IPS DF 19.7 (cell line): Measurements from ENCODE around the gene OR6P1.
A peak's percentile ranks its signal among the peaks of the same experiment; 100 is the strongest.

Experiments used
- DNase-seq: peaks from one replicate; pipeline ENCODE4 v3.0.0-alpha.2; 2013; ENCODE audit warnings: low read depth, low spot score

Gene OR6P1, protein sequence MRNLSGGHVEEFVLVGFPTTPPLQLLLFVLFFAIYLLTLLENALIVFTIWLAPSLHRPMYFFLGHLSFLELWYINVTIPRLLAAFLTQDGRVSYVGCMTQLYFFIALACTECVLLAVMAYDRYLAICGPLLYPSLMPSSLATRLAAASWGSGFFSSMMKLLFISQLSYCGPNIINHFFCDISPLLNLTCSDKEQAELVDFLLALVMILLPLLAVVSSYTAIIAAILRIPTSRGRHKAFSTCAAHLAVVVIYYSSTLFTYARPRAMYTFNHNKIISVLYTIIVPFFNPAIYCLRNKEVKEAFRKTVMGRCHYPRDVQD

DNA sequence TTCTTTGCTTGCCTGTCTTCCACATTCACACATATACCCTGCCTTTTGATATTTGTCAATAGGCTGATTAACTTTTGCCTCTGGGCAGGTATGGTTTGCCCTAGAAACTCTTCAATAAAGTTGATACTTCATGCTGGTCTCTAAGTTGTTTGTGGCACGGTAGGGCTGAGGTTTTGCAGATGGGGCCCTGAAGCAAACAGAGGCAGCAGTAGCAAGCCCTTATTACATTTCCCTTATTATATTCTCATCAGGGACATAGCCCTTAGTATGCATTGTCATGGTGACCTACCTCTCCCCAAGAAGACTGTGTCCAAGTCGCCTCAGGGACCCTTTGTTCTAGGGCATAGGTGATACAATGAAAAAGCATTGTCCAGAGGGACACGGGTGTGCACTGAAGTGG lies at the start of gene OR6P1:
OR6P1 (minus strand) TSS at position 101 of the 400 bp plus-strand sequence. CDS start 6,976 bp downstream, outside the sequence.
- no peak for DNase-seq

DNA sequence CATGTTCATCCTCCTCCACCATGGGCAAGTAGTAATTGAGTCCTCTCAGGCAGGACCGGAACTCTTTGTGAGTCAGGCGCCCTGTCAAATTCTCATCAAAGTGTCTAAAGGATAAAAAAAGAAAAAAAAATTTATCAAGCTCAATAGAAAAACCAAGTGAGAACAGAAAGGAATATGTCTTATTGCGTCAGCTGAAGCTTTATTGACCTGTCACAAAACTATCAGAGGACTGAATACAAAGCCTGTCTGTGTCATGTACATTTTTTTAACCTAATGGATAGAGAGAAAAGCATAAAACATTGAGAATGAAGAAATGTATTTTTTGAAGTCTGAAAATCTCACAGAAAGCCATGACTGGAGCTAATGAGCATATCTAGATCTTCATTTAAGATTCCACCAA lies 43.4 kb upstream of the OR6P1 start:
- DNase-seq: no peak

DNA sequence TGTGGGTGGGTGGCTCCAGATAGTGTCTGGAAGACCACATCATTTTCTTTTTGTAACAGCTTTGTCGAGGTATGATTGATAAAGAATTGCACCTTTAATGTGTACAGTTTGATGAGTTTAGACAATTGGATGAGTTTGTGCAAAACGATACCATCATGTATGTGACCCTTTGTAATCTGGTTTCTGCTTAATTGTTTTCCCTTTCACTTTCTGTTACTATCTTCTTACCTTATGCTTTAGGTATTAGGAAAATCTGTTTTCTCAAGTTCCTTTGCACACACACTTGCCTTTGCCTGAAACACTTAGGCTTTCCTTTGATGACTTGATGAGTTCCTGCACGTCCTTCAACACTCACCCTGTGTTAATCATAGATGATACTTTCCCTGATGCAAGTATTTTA lies 41.5 kb upstream of the OR6P1 start:
- DNase-seq: no peak

DNA sequence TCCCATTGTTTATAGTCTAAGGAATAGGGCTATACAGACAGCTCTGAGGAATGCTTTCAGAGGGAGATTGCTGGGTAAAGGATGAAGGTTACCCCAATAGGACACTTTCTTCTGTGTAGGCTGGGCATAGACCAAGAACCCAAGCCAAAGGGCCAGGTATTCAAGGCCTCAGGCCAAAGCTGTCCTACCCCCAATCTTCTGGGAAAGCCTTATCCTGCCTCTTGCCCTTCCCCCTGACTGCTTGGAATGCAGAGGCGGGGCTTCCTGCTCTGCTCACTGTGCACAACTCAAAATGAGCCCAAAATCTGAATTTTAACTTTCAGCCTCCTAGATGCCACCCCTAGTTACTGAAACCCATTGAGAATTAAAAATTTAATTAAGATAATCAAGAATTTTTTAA lies 36.9 kb upstream of the OR6P1 start:
- no peak for DNase-seq

DNA sequence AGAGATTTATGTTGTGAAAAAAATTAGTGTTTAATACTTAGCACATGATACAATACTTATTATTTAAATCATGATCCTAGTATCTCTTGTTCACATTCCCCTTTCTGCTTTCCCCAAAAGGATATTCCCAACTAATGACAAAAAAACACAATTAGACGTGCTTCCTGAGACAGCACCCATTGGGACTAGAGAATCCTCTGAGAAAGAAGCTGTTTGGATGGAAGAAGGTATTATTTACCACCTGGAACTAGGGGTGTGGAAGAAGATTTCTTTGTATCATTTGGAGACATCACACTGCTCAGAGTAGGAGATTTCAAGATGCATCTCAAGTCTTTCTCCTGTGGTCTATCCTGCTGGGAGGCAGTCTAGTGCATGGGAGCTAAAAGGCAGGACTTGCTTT lies 34.6 kb upstream of the OR6P1 start, which contains the start of gene OR10Z1:
OR10Z1 (plus strand) TSS at position 301 of the 400 bp plus-strand sequence. CDS start 1,171 bp downstream, outside the sequence.
- no peak for DNase-seq

DNA sequence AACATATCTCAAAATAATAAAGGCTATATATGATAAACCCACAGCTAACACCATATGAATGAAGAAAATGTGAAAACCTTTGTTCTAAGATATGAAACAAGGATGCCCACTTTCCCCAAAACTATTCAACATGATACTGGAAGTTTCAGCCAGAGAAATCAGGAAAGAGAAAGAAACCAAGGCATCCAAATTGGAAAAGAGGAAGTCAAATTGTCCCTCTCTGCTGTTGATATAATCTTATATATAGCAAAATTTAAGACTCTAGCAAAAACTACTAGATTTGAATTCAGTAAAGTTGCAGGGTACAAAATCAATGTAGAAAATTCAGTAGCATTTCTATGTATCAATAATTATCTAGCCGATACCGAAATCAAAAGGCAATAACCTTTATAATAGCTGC lies 30.4 kb upstream of the OR6P1 start:
- no peak for DNase-seq

DNA sequence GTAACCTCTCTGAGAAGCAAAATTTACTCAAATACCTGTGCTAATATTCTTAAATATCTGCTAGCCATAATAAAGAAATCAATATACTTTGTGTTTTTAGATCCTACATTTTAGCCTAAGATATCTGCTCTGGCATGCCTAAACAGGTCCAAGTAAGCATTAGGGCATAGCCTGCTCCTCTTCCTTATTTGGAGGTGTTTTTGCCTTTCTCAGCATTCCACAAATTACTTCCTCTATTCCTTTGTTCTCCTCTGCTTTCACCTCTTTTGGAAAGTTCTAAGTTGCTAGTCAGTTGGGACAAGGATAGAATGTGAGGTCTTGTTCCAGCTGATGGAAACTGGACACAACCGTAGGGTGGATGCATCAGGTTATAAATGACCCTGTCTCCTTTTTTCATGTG lies 16.6 kb upstream of the OR6P1 start:
- no peak for DNase-seq

DNA sequence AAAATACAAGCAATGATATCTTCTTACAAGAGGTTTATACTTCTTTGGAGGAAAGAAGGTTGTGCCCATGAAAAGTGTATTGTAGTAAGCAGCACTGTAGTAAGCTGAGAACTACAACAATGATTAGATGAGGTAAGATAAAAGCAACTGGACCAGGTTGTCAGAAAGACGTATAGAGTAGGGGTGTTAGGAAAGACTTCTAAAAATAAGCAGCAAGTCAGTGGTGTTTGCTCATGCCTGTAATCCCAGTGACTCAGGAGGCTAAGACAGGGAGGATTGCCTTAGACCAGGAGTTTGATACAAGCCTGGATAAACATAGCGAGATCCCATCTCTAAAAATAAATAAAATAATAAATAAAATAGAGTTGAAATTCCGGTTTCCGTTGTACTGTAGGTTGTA lies 13.6 kb upstream of the OR6P1 start:
- DNase-seq: no peak

DNA sequence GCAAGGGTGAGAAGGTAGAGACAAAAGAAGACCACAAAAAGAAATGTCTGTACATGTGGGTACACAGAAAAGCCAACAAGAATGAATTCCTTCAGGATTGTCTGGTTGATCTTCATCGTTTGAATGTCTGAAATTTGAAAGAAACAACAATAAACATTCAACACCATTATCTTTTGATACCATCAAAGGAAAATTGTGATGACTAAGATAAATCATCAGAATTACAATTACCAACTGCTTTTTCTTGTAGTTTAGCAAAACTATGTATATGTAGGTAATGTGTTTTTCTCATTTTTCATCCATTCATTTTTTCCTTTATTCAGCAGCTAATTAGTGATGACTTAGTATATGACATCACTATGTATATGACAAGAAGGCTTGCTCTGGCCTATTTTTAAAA lies 9.4 kb upstream of the OR6P1 start, which contains the start of gene OR10X1:
OR10X1 (minus strand) TSS at position 167 of the 400 bp plus-strand sequence; CDS start at position 167, 0 bp downstream.
- no peak for DNase-seq

DNA sequence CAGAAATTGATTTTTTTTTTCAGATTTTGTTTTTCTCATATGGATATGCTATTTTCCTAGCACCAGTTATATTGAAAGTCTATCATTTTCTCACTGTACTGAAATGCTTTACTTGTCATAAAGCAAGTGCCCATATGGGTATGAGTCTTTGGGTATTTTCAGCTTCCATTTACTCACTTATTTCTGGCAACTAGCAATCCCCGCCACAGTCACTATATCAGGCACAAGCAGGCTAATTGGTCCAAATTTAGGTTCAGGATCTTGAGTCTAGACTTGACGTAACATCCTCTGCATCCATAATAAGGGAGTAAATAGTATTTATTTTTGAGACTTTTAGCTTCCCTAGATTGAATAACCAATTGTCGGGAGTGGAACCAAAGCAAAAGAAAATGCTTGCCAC lies 7.2 kb upstream of the OR6P1 start:
- DNase-seq: no peak

DNA sequence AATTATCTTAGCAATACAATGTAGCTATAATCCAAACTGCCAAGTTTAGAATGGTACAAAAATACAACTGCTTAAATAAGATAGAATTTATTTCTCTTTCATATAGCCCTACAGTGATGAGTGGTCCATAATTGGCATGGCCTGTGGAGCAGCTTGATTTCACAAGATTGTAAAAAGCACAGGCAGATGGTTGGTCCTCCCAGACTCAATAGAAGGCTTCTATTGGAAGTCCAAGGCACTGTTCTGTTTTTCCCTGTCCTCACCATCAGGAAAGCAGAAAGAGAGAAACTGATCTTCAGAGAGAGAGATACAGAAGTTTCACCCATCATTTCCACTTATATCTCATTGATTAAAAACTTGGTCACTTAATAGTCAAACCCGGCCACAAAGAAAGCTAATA lies 1.8 kb upstream of the OR6P1 start:
- DNase-seq: no peak

DNA sequence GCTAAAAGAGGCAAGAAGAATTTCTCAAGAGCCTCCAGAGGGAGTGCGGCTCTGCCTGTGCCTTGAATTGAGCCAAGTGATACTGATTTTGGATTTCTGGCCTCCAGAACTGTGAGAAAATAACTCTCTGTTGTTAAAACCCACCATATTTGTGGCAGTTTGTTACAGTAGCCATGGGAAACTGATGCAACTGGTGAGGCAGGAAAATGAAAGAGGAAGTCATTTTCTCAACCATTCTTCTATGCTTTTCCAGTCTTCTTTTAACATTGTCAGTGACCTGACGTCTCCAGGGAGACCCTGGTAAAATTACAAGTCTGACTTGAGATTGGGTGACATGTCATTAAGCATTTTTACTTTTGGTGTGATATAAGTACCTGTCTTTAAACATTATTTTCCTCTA lies 5.8 kb downstream of the OR6P1 start:
- DNase-seq: no peak

DNA sequence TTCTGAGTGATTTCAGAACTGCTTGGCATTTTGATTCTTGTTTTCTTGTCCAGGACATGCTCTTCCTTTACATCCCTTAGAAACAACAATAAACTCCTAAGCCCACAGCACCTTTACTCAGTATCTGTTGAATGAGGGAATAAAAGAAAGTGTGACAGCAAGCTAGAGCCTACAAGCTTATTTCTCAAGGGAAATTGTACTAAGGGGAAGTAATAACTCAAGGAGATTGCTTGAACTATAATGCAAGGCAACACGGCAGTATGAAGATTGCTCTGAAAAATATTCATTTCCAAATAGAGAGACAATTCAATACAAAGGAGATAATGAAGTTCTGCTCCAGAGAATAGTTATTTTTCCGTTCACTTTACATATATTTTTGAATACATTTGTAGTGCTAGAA lies 6.5 kb downstream of the OR6P1 start:
- DNase-seq: no peak

DNA sequence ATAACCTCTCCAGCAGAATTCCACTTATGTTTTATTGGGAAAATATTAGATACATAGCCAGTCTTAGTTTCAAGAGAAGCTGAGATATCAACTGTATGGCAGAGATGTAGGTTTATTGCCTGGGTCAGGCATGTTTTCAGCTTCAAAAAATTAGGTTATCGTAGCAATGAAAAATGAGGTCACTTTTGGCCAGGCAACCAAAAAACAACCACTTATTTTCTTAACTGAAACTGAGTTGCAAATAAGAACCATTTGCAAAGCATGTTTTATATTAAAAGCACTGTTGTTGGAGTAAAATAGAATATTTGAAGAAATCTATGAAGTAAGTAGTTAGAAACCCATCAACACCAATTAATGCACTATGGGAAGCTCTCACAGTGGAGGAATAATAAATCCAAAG lies 10.7 kb downstream of the OR6P1 start:
- DNase-seq: no peak

DNA sequence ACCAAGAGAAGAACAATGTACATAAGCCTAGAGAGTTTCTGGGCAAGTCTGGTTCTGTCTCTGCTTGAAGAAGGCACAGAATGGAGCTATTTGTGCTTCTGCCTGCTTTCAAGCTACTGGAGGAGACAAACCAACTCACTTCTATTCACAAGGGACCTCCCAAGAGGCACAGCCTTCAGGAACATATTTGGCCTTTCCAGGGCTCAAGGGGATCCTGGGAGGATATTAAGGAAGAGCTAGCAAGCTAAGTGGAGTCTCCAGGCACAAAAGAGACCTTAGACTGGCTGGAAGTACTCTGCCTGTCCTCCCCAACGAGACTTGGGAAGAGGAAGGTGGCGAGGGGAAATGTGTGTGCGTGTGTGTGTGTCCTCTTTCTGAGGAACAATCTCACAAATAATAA lies 16.0 kb downstream of the OR6P1 start, which contains the start of gene OR6Y1:
OR6Y1 (minus strand) TSS at position 54 of the 400 bp plus-strand sequence. CDS start 6,300 bp downstream, outside the sequence.
- DNase-seq: no peak

DNA sequence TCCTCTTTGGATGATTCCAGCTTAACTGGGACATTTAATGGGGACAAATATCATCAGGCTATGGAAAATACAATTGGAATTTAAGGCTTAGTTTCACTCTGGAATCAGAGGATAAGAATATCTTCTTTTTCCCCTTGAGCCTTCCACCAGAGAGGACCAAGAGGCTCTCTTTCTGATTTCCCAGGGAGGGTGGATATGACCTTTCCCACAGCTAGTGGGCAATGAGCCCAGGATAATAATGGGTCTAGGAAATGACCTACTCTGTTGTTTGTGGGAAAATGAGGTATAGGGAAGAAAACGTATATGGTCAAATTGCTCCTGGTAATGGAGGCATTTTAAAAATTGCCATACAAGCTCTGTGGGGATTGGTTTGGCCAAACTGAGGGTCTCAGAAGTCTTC lies 18.1 kb downstream of the OR6P1 start:
- DNase-seq: no peak

DNA sequence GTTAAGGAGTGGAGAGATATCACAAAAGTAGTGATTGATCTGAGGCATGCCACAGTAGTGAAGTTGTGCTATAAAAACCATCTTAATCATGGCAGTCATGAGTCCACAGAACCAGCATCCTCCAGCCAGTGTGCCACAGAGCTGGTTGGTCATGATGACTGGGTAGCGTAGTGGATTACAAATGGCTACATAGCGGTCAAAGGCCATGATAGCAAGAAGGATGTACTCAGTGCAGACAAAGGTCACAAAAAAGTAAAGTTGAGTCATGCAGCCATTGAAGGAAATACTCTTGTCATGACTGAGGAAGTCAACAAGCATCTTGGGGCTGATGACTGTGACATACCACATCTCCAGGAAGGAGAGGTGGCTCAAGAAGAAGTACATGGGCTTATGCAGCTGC lies 22.8 kb downstream of the OR6P1 start:
- DNase-seq: no peak

DNA sequence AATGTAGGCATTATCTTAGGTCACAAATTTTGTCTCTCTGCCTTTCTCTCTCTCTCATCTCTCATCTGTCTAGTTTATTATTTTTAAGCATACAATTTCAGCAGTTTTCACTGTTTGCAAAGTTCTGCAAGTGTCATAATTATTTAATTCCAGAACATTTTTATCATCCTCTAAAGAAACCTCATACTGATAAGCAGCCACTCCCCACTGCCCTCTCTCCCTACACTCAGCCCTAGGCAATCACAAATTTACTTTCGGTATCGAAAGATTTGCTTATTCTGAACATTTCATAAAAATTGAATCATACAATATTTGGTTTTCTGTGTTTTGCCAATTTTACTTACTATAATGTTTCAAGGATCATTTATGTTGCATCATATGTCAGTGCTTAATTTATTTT lies 32.8 kb downstream of the OR6P1 start:
- DNase-seq: no peak

DNA sequence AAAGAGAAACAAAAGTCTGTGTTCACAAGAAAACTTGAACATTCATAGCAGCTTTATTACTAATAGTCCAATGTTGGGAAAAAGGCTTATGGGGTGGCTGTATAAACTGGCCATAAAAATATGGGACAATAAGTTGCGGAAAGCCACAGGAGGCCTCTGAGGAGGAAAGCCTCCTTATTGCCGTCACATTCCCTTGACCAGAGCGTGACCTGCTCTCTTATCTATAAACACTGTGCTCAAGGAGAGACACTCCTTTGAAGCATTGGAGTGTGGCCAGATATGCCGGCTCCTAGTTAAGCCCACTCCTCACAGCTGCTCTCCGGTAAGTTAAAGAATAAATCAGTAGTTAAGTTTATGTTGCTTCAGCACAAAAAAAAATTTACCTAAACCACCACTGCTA lies 35.9 kb downstream of the OR6P1 start:
- DNase-seq: no peak

DNA sequence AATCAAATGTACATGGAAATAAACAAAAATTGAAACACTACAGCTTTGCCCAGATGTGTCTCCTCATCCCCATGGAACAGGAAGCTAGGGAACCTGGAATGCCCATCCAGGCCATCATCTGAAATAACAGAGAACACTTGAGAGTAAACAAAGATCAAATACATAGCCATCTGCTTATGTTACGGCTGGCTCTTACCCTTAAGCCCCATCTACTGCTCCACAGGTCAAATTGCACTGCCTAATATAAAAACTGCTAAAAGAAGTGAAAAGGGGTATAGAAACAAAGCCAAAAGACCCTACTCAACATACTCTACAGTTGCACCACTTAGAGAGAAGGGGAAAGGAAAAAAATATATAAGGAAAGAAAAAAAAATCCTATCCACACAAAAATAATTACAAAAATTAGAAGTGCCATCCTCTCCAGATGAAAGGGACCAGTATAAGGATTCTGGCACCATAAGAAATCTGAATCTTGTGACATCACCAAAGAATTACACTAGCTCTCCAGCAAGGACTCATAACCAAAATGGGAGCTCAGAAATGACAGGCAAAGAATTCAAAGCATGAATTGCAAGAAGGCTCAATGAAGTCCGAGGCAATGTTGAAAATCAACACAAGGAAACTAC lies 43.1 kb downstream of the OR6P1 start:
- DNase-seq: peak; percentile 35

DNA sequence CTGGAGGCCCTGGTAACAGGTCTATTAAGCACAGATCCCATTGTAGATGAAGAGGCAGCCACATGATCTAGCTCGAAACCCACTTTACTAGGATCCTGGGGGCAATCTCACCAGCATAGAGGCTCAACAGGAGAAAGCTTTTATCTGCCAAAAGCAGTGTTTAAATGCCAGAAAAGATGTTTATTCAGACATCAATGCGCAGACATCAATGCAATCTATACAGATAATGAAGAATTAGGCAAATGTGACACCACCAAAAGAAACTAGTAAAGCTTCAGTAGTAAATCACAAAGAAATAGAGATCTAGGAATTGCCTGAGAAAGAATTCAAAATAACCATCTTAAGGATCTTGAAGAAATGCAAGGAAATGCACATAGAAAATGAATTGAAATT lies 48.7 kb downstream of the OR6P1 start:
- DNase-seq: no peak

DNA sequence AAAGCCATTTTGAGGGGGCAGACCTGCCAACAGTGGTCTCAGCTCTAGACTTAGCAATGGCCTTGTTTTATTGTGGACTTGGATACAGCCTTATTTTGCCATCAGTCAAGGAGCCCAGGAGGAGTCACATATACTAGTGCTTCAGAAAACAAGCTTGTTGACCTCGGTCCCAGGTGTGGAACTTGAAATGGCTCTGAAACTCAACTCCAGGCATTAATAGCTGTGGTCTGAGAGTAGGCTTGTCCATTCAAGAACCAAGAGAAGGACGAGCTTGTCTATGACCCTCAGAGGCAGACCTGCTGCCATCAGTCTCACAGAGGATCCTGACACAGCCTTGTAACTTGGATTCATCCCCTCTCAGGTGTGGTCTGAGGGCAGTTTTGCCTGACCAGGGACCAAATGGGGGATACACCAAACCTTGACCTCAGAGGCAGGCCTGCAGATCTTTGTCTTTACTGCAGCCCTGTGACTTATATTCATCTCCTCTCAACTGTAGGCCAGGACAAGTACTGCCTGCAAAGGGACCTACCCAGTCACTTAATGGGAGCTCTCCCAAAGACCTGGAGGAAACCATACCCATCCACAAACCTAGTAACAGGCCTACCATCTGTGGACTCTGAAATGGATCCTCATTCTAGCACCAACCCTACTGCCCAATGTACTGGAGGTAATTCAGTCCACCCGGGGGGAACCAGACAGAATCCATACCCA lies 49.3 kb downstream of the OR6P1 start:
- no peak for DNase-seq

DNA sequence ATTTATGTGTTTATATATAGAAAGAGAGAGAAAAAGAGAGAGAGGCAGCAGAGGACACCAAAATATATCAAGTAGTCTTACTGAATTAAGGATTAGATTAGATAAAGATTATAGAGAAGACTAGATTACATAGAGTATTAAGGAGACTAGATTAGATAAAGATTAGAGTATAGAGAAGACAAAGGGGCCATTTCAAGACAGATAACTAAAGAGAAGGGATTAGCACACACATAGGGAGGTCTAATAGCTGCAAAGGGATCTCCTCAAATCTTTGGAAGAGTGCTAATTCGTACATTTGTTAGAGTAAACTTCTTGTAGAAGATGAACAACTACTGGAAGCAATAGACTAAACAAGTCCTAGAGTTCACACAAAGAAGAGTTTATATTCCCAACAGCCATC lies 50.4 kb downstream of the OR6P1 start:
- no peak for DNase-seq
